HG03469 (cell line): Measurements from ENCODE around the gene KRT36.

Source experiments
- ATAC-seq: cut with Tn5 transposase; IDR thresholded peaks from one replicate; pipeline ENCODE4 v1.9.1; 2021; ENCODE audit warnings: mild to moderate bottlenecking, moderate library complexity, moderate number of reproducible peaks; ENCODE audit not compliant: unreplicated experiment

KRT36 gene

GRCh38 chr17:41480136-41480535 is 9.6 kb downstream of the KRT36 start:
- no peak for ATAC-seq

GRCh38 chr17:41478237-41478636 is 11.5 kb downstream of the KRT36 start:
- no peak for ATAC-seq

- no peak for ATAC-seq
These were observed 12.6 kb downstream of the KRT36 start for GRCh38 chr17:41476866-41477815.

GRCh38 chr17:41475421-41475820 is 14.3 kb downstream of the KRT36 start:
- ATAC-seq, result no peak

- ATAC-seq, result no peak
These were observed 14.8 kb downstream of the KRT36 start for GRCh38 chr17:41474863-41475262.

- no peak for ATAC-seq
These were observed 21.4 kb downstream of the KRT36 start for GRCh38 chr17:41468346-41468745.

GRCh38 chr17:41467561-41467960 is 22.1 kb downstream of the KRT36 start:
- ATAC-seq, result no peak

GRCh38 chr17:41466988-41467387 is 22.7 kb downstream of the KRT36 start, which contains the start of gene KRT32:
Gene KRT32, minus strand, starts transcription at chr17:41467386. Its CDS starts 61 bp downstream, at chr17:41467325.
- ATAC-seq, result no peak

- ATAC-seq, result no peak
These were observed 25.0 kb downstream of the KRT36 start for GRCh38 chr17:41464682-41465081.

- ATAC-seq, result no peak
These were observed 25.5 kb downstream of the KRT36 start for GRCh38 chr17:41464173-41464572.

GRCh38 chr17:41463746-41464145 is 26.0 kb downstream of the KRT36 start:
- no peak for ATAC-seq

- no peak for ATAC-seq
These were observed 27.0 kb downstream of the KRT36 start for GRCh38 chr17:41462705-41463104.

GRCh38 chr17:41457676-41458075 is 32.0 kb downstream of the KRT36 start:
- no peak for ATAC-seq

GRCh38 chr17:41456204-41456603 is 33.5 kb downstream of the KRT36 start:
- no peak for ATAC-seq

GRCh38 chr17:41455236-41455635 is 34.5 kb downstream of the KRT36 start:
- ATAC-seq, result no peak

GRCh38 chr17:41453066-41453465 is 36.6 kb downstream of the KRT36 start:
- no peak for ATAC-seq

GRCh38 chr17:41452281-41452680 is 37.4 kb downstream of the KRT36 start:
- no peak for ATAC-seq

- no peak for ATAC-seq
These were observed 38.5 kb downstream of the KRT36 start for GRCh38 chr17:41451154-41451728.

GRCh38 chr17:41449008-41449407 is 40.7 kb downstream of the KRT36 start:
- ATAC-seq, result no peak

GRCh38 chr17:41448506-41448905 is 41.2 kb downstream of the KRT36 start:
- ATAC-seq, result no peak

GRCh38 chr17:41446806-41447205 is 42.9 kb downstream of the KRT36 start:
- no peak for ATAC-seq

- no peak for ATAC-seq
These were observed 45.1 kb downstream of the KRT36 start for GRCh38 chr17:41444640-41445039.
